Neural cell (in vitro differentiated cells): Measurements from ENCODE around the gene SMARCC1. TPM values are rescaled to one million over a fixed set of nuclear protein-coding genes. Genes with fewer than 3 reads are reported as not detected.

Source experiments
- H2AFZ ChIP-seq: fragments of 200-600, 300-800 bp; sonication (generic), shearing (Covaris generic); 2 replicates; pipeline ENCODE4 v1.6.0; 2014; ENCODE audit warnings: low read depth, mild to moderate bottlenecking, antibody characterized with exemption, low read length, moderate library complexity
- H3F3A ChIP-seq: fragments of 200-600 bp; shearing (Covaris generic); 2 replicates; pipeline ENCODE4 v1.6.1; 2016; ENCODE audit warnings: mild to moderate bottlenecking, moderate library complexity, mixed read lengths, antibody characterized with exemption, low read length; ENCODE audit not compliant: insufficient read depth, poor library complexity, severe bottlenecking
- H3K27ac ChIP-seq: fragments of 200-600, 300-800 bp; sonication (generic), shearing (Covaris generic); 2 replicates; pipeline ENCODE4 v1.5.1; 2014; ENCODE audit warnings: mild to moderate bottlenecking, low read length, moderate library complexity
- H3K27me3 ChIP-seq: fragments of 300-800, 200-600 bp; sonication (generic), shearing (Covaris generic); 2 replicates; pipeline ENCODE4 v1.6.0; 2014; ENCODE audit warnings: mild to moderate bottlenecking, low read depth, low read length, moderate library complexity; ENCODE audit not compliant: insufficient read depth
- H3K36me3 ChIP-seq: fragments of 300-800, 200-600 bp; sonication (generic), shearing (Covaris generic); 2 replicates; pipeline ENCODE4 v1.5.1; 2014; ENCODE audit warnings: mild to moderate bottlenecking, antibody characterized with exemption, low read length, moderate library complexity; ENCODE audit not compliant: insufficient read depth
- H3K4me2 ChIP-seq: fragments of 300-800, 200-600 bp; sonication (generic), shearing (Covaris generic); 2 replicates; pipeline ENCODE4 v1.6.0; 2014; ENCODE audit warnings: mild to moderate bottlenecking, low read length
- H3K4me3 ChIP-seq: fragments of 300-800, 200-600 bp; sonication (generic), shearing (Covaris generic); 2 replicates; pipeline ENCODE4 v1.5.1; 2014; ENCODE audit warnings: mild to moderate bottlenecking, low read length, moderate library complexity
- H3K79me2 ChIP-seq: fragments of 200-600 bp; shearing (Covaris generic); replicated peaks from 2 replicates; pipeline ENCODE4 v1.6.0; 2014; ENCODE audit warnings: mild to moderate bottlenecking, low read length, moderate library complexity; ENCODE audit not compliant: insufficient read depth
- H3K9ac ChIP-seq: fragments of 300-800, 200-600 bp; sonication (generic), shearing (Covaris generic); 2 replicates; pipeline ENCODE4 v1.6.1; 2016; ENCODE audit warnings: mild to moderate bottlenecking, low read length, mixed read lengths
- H3K9me2 ChIP-seq: fragments of 200-600 bp; shearing (Covaris generic); 2 replicates; pipeline ENCODE4 v1.6.1; 2016; ENCODE audit warnings: mild to moderate bottlenecking, low read length, mixed read lengths; ENCODE audit not compliant: insufficient read depth
- H3K9me3 ChIP-seq: fragments of 200-600, 300-800 bp; sonication (generic), shearing (Covaris generic); 2 replicates; pipeline ENCODE4 v1.6.1; 2016; ENCODE audit warnings: mild to moderate bottlenecking, mixed run types, low read length, moderate library complexity, mixed read lengths
- H4K20me1 ChIP-seq: fragments of 200-600 bp; shearing (Covaris generic); 2 replicates; pipeline ENCODE4 v1.6.1; 2016; ENCODE audit warnings: mild to moderate bottlenecking, mixed run types; ENCODE audit not compliant: insufficient read depth
- EP300 ChIP-seq: fragments of 450-650 bp; conservative IDR thresholded peaks from 2 replicates; pipeline ENCODE4 v1.6.1; 2014; ENCODE audit warnings: antibody characterized with exemption, mild to moderate bottlenecking, moderate library complexity; ENCODE audit not compliant: poor library complexity, severe bottlenecking
- EZH2 ChIP-seq: fragments of 200-600, 300-800 bp; shearing (Covaris generic), sonication (generic); IDR thresholded peaks from 2 replicates; pipeline ENCODE4 v1.6.1; 2014; ENCODE audit warnings: antibody characterized with exemption, low read length, borderline replicate concordance, mild to moderate bottlenecking; ENCODE audit not compliant: insufficient read depth, poor library complexity, severe bottlenecking
- MXI1 ChIP-seq: fragments of 450-650 bp; conservative IDR thresholded peaks from 2 replicates; pipeline ENCODE4 v1.6.1; 2014; ENCODE audit warnings: antibody characterized with exemption, mild to moderate bottlenecking; ENCODE audit not compliant: poor library complexity, severe bottlenecking
- POLR2AphosphoS5 ChIP-seq: IDR thresholded peaks from 2 replicates; pipeline ENCODE4 v1.6.1; 2012
- RAD21 ChIP-seq: fragments of 450-650 bp; conservative IDR thresholded peaks from 2 replicates; pipeline ENCODE4 v1.6.1; 2014; ENCODE audit warnings: antibody characterized with exemption, mild to moderate bottlenecking, moderate library complexity
- SMC3 ChIP-seq: fragments of 450-650 bp; conservative IDR thresholded peaks from 2 replicates; pipeline ENCODE4 v1.6.1; 2014; ENCODE audit warnings: antibody characterized with exemption, mild to moderate bottlenecking, moderate library complexity; ENCODE audit not compliant: poor library complexity
- TAF1 ChIP-seq: IDR thresholded peaks from 2 replicates; pipeline ENCODE4 v1.6.1; 2012; ENCODE audit warnings: low read depth
- polyA plus RNA-seq: library from polyadenylated mRNA; depleted of rRNA; stranded (reverse); fragments of >200 nt; gene quantifications from 2 replicates; pipeline ENCODE4 v1.2.3, GENCODE V29; 2014
- TF ChIP-seq, protein P1 (sequence below): IDR thresholded peaks from 2 replicates; pipeline ENCODE4 v1.6.1; 2012; ENCODE audit warnings: borderline replicate concordance
- TF ChIP-seq, protein P2 (sequence below): fragments of 450-650 bp; IDR thresholded peaks from 2 replicates; pipeline ENCODE4 v1.5.1; 2014; ENCODE audit warnings: antibody characterized with exemption, mild to moderate bottlenecking, moderate library complexity; ENCODE audit not compliant: poor library complexity, severe bottlenecking

The SMARCC1 gene
- polyA plus RNA-seq, 1 donor from 2014 or later = 29.4 TPM

- no peaks in the 10 kb centered on the region for H3F3A ChIP-seq
- H3K4me3 ChIP-seq = no peak overlapping the region
- no peak overlapping the region for H3K9ac ChIP-seq
- H3K36me3 ChIP-seq = no peaks in the 10 kb centered on the region
- H3K4me2 ChIP-seq = no peak overlapping the region
- H3K27ac ChIP-seq = no peak overlapping the region
- H3K79me2 ChIP-seq = no peaks in the 10 kb centered on the region
- H4K20me1 ChIP-seq = no peaks in the 10 kb centered on the region
- H3K9me2 ChIP-seq = no peaks in the 10 kb centered on the region
- TF ChIP-seq, protein P1, sequence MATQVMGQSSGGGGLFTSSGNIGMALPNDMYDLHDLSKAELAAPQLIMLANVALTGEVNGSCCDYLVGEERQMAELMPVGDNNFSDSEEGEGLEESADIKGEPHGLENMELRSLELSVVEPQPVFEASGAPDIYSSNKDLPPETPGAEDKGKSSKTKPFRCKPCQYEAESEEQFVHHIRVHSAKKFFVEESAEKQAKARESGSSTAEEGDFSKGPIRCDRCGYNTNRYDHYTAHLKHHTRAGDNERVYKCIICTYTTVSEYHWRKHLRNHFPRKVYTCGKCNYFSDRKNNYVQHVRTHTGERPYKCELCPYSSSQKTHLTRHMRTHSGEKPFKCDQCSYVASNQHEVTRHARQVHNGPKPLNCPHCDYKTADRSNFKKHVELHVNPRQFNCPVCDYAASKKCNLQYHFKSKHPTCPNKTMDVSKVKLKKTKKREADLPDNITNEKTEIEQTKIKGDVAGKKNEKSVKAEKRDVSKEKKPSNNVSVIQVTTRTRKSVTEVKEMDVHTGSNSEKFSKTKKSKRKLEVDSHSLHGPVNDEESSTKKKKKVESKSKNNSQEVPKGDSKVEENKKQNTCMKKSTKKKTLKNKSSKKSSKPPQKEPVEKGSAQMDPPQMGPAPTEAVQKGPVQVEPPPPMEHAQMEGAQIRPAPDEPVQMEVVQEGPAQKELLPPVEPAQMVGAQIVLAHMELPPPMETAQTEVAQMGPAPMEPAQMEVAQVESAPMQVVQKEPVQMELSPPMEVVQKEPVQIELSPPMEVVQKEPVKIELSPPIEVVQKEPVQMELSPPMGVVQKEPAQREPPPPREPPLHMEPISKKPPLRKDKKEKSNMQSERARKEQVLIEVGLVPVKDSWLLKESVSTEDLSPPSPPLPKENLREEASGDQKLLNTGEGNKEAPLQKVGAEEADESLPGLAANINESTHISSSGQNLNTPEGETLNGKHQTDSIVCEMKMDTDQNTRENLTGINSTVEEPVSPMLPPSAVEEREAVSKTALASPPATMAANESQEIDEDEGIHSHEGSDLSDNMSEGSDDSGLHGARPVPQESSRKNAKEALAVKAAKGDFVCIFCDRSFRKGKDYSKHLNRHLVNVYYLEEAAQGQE = no peak
- no peak for TF ChIP-seq MXI1
- TF ChIP-seq SMC3 = no peak
- no peak for TF ChIP-seq TAF1
- no peak for TF ChIP-seq RAD21
- TF ChIP-seq, protein P2, sequence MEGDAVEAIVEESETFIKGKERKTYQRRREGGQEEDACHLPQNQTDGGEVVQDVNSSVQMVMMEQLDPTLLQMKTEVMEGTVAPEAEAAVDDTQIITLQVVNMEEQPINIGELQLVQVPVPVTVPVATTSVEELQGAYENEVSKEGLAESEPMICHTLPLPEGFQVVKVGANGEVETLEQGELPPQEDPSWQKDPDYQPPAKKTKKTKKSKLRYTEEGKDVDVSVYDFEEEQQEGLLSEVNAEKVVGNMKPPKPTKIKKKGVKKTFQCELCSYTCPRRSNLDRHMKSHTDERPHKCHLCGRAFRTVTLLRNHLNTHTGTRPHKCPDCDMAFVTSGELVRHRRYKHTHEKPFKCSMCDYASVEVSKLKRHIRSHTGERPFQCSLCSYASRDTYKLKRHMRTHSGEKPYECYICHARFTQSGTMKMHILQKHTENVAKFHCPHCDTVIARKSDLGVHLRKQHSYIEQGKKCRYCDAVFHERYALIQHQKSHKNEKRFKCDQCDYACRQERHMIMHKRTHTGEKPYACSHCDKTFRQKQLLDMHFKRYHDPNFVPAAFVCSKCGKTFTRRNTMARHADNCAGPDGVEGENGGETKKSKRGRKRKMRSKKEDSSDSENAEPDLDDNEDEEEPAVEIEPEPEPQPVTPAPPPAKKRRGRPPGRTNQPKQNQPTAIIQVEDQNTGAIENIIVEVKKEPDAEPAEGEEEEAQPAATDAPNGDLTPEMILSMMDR = no peak
- TF ChIP-seq EP300 = no peak
- H2AFZ ChIP-seq = no peak overlapping the region
- no peaks in the 10 kb centered on the region for H3K27me3 ChIP-seq
- no peaks in the 10 kb centered on the region for H3K9me3 ChIP-seq
These were observed 244.7 kb downstream of the SMARCC1 start for GRCh38 chr3:47536967-47537366.

- Histone ChIP-seq H3K36me3 (no peaks in the 10 kb centered on the region), H3K27ac (no peak overlapping the region), H3K9me3 (no peaks in the 10 kb centered on the region), H3K4me3 (no peak overlapping the region), H2AFZ (no peak overlapping the region), H3K4me2 (no peak overlapping the region), H3K79me2 (no peaks in the 10 kb centered on the region), H3F3A (no peaks in the 10 kb centered on the region), H3K9me2 (no peaks in the 10 kb centered on the region), H3K9ac (no peak overlapping the region), H3K27me3 (no peaks in the 10 kb centered on the region), H4K20me1 (no peaks in the 10 kb centered on the region)
- TF ChIP-seq TAF1 (no peak), POLR2AphosphoS5 (no peak), EP300 (no peak), MXI1 (no peak), EZH2 (no peak), RAD21 (no peak), SMC3 (no peak)
- TF ChIP-seq, protein P1 = no peak
- TF ChIP-seq, protein P2 = no peak
These were observed 245.3 kb downstream of the SMARCC1 start for GRCh38 chr3:47536221-47536891.
